ENCODE measurements around the gene IRX2.

The IRX2 gene

DNA sequence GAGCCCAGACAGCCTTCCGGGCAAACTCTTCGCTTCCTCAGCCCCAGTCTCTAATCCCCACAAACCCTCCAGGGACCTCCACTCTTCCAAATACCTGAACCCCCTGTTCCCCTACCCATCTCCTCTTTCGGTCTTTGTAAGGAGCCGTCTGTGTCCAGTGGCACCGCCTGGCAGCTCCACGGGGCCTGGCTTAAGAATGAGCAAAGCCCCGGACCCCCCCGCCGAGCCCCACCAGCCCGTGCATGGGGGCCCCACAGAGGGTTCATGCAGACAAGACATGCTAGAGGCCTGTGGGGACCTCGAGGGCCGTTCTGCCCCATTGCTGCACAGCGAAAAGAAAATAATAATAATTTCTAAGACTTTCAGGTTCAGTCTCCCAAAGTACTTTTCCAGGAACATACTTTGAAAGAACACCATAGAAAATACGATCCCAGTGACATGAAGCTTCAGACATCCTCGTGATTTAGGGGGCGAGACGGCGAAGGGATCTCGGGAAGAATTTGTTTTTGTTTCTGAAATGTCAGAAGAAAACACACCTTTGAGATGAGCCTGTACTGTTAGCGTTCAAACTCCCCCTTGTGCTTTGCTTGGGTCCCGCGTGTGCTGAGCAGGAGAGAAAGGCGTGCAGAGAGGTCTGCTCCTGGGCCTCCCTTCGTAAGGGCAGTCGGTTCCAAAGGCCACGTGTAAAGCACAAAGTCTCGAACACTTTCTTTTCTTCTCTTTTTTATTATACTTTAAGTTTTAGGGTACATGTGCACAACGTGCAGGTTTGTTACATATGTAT is 49.2 kb downstream of the IRX2 start:
- Mint-ChIP-seq H3K27ac (peak overlapping the region in 1 of 2 donors; percentile 94), H3K4me3 (no peak overlapping the region), H3K27me3 (peaks cover 9% of the 10 kb centered on the region), H3K4me1 (no peaks in the 10 kb centered on the region), H3K9me3 (peaks cover 0 to 15% of the 10 kb centered on the region in 2 donors)
- ATAC-seq (no peak), DNase-seq (no peak)

DNA sequence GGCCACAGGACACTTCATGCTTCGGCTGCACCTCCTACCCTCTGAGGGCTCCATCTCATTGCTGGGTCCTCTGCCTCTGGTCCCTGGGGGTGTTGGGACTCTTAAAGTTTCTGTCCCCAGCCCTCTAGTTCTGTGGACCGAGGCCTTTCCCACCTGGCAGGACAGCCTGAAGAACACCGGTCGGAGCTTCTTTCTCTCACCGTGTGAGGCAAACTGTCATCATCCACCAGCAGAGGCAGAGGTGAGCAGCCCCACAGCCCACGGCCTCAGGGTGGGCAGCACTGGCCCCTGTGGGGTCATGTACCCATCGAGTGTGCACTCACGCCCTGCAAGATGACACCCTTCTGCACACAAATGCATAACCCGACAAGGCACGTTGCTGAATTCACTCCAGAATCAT is 49.9 kb downstream of the IRX2 start:
- H3K4me3 Mint-ChIP-seq, result no peak overlapping the region
- H3K4me1 Mint-ChIP-seq, result no peaks in the 10 kb centered on the region
- no peak overlapping the region for H3K27ac Mint-ChIP-seq
- peaks cover 0 to 15% of the 10 kb centered on the region in 2 donors for H3K9me3 Mint-ChIP-seq
- no peak for ATAC-seq
- no peak for DNase-seq
- peaks cover 9% of the 10 kb centered on the region for H3K27me3 Mint-ChIP-seq

- peaks cover 8% of the 10 kb centered on the region for H3K27me3 Mint-ChIP-seq
- no peak overlapping the region for H3K27ac Mint-ChIP-seq
- DNase-seq, result no peak
- no peak for ATAC-seq
- peaks cover 0 to 15% of the 10 kb centered on the region in 2 donors for H3K9me3 Mint-ChIP-seq
- no peaks in the 10 kb centered on the region for H3K4me1 Mint-ChIP-seq
- no peak overlapping the region for H3K4me3 Mint-ChIP-seq
These were observed 50.6 kb downstream of the IRX2 start for GRCh38 chr5:2700876-2701275.

- ATAC-seq (no peak), DNase-seq (no peak)
- no peak overlapping the region for H3K4me3 Mint-ChIP-seq
- H3K4me1 Mint-ChIP-seq, result no peaks in the 10 kb centered on the region
- H3K9me3 Mint-ChIP-seq, result peaks cover 4 to 9% of the 10 kb centered on the region in 2 donors
- no peaks in the 10 kb centered on the region for H3K27me3 Mint-ChIP-seq
- H3K27ac Mint-ChIP-seq, result no peak overlapping the region
These were observed 51.8 kb downstream of the IRX2 start for GRCh38 chr5:2699686-2700085.

DNA sequence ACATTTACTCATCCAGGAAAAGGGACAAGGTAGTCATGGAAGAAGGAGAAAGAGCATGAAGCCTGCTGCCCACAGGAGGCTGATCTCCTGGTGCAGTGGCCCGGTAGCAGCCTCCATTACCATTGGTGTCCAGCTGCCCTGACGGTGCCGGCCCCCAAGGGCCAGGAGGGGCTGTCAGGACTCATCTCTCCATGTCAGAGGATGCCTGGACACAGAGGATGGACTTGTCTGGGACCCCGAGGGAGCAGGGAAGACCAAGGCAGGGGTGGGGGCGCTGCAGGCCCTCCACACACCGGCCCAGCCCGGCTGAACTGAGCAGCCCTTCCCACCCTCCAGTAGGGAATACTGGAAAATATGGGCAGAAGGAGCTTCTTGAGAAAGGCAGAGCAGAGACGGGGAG is 52.2 kb downstream of the IRX2 start:
- H3K4me1 Mint-ChIP-seq, result no peaks in the 10 kb centered on the region
- ATAC-seq (no peak), DNase-seq (no peak)
- H3K27me3 Mint-ChIP-seq, result no peaks in the 10 kb centered on the region
- H3K4me3 Mint-ChIP-seq, result no peak overlapping the region
- no peak overlapping the region for H3K27ac Mint-ChIP-seq
- H3K9me3 Mint-ChIP-seq, result peaks cover 4 to 9% of the 10 kb centered on the region in 2 donors

- H3K27ac Mint-ChIP-seq, result no peak overlapping the region
- no peak for ATAC-seq
- H3K27me3 Mint-ChIP-seq, result no peaks in the 10 kb centered on the region
- no peak for DNase-seq
- no peaks in the 10 kb centered on the region for H3K4me1 Mint-ChIP-seq
- peaks cover 4 to 9% of the 10 kb centered on the region in 2 donors for H3K9me3 Mint-ChIP-seq
- no peak overlapping the region for H3K4me3 Mint-ChIP-seq
These were observed 52.9 kb downstream of the IRX2 start for GRCh38 chr5:2698581-2698980.

GRCh38 chr5:2697446-2698200 is 53.9 kb downstream of the IRX2 start:
- Mint-ChIP-seq H3K27me3 (no peaks in the 10 kb centered on the region), H3K4me1 (no peaks in the 10 kb centered on the region), H3K9me3 (peaks cover 4 to 9% of the 10 kb centered on the region in 2 donors), H3K27ac (no peak overlapping the region), H3K4me3 (no peak overlapping the region)
- no peak for DNase-seq
- ATAC-seq, result no peak

DNA sequence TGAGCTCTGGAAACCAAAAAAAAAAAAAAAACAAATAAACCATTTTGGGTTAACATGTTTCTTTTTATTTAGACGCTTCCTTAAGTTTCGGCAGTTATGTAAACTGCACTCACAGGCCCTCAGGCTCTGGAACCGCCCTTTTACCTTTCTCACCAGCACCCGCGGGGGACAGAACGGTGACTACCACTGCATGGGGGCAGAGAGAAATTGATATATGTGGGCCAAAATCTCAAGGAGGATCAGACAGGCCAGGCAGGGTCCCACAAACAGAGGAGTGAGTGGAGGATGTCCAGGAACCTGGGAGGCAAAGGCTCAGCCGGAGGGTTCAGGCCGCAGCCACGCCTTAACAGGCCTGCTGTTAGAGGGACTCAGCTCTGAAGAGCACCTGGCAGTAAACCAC is 54.4 kb downstream of the IRX2 start:
- no peak overlapping the region for H3K4me3 Mint-ChIP-seq
- ATAC-seq (no peak), DNase-seq (no peak)
- H3K4me1 Mint-ChIP-seq, result no peaks in the 10 kb centered on the region
- no peak overlapping the region for H3K27ac Mint-ChIP-seq
- peaks cover 4 to 9% of the 10 kb centered on the region in 2 donors for H3K9me3 Mint-ChIP-seq
- no peaks in the 10 kb centered on the region for H3K27me3 Mint-ChIP-seq

All from stimulated activated naive CD8-positive, alpha-beta T cell treated with anti-CD3 and anti-CD28 coated beads, Interleukin-15, amount 100 ng/mL, for 72 hours (primary cell).